Esophagus muscularis mucosa (tissue), 4 donors: ENCODE results near the gene EEPD1. TPM values are rescaled to one million over a fixed set of nuclear protein-coding genes. Genes with fewer than 3 reads are reported as not detected.

Experiments
- DNase-seq: peaks from one replicate; pipeline ENCODE4 v3.0.0-alpha.2; 2017; ENCODE audit errors: extremely low spot score
- H3K27ac ChIP-seq, 4 donors: fragments of 200-600 bp; sonication (generic); replicated peaks in 1 of 4; 1 replicate in 3 of 4; 2 replicates in 1 of 4; pipeline ENCODE4 v1.5.1; 2016 to 2019; ENCODE audit warnings: mild to moderate bottlenecking in 1 of 4
- H3K27me3 ChIP-seq, 4 donors: fragments of 200-600 bp; sonication (generic); one replicate each; pipeline versions ENCODE4 v1.5.1 to v1.6.0; 2016 to 2019
- H3K36me3 ChIP-seq, 4 donors: fragments of 200-600 bp; sonication (generic); one replicate each; pipeline ENCODE4 v1.5.1; 2016 to 2019
- H3K4me1 ChIP-seq, 4 donors: fragments of 200-600 bp; sonication (generic); one replicate each; pipeline ENCODE4 v1.5.1; 2016 to 2019
- H3K4me3 ChIP-seq, 4 donors: fragments of 200-600 bp; sonication (generic); 1 replicate in 2 of 4; 2 replicates in 2 of 4; pipeline ENCODE4 v1.5.1; 2016 to 2019; ENCODE audit warnings: mild to moderate bottlenecking in 4 of 4, moderate library complexity in 1 of 4
- H3K9me3 ChIP-seq, 4 donors: fragments of 200-600 bp; sonication (generic); 1 replicate in 3 of 4; 2 replicates in 1 of 4; pipeline ENCODE4 v1.5.1; 2016 to 2019
- CTCF ChIP-seq, 3 experiments: fragments of 200-600 bp in 2 of 3; fragments of 450-650 bp in 1 of 3; sonication (generic) in 2 of 3; IDR thresholded peaks; one replicate each; pipeline ENCODE4 v1.5.1; 2017 to 2019; ENCODE audit warnings: antibody characterized with exemption in 3 of 3, mild to moderate bottlenecking in 2 of 3, moderate library complexity in 1 of 3
- EP300 ChIP-seq: sonication (generic); formaldehyde crosslinking; IDR thresholded peaks from one replicate; pipeline ENCODE4 v1.6.1; 2017; ENCODE audit warnings: antibody characterized with exemption
- POLR2A ChIP-seq: fragments of 450-650 bp; IDR thresholded peaks from one replicate; pipeline ENCODE4 v1.6.1; 2017; ENCODE audit warnings: antibody characterized with exemption, moderate library complexity, mild to moderate bottlenecking, low read depth
- POLR2AphosphoS5 ChIP-seq, 2 donors: sonication (generic); formaldehyde crosslinking; IDR thresholded peaks; one replicate each; pipeline ENCODE4 v1.6.1; 2017; ENCODE audit warnings: antibody characterized with exemption in 2 of 2
- WGBS: methylation state at CpG from one replicate; pipeline ENCODE4 v1.1.5; 2018; 5-methylcytosine and 5-hydroxymethylcytosine counted together
- intact Hi-C: fragments of 100-400 bp; cut with DNase I; formaldehyde crosslinking; loops from one replicate; pipeline ENCODE4 v1.15.1; 2023
- total RNA-seq, 4 donors: library from RNA; depleted of rRNA; stranded (reverse); fragments of >200 nt; gene quantifications; one replicate each; pipeline versions ENCODE4 v1.1.0 to v1.2.1, GENCODE V29; 2016

EEPD1 gene
- total RNA-seq, 4 donors from 2014 or later, result 18.7 to 27.9 (median 26.6) TPM

GRCh38 chr7:36165802-36166201 is 12.7 kb downstream of the EEPD1 start:
- WGBS, result 87% methylated on average over 4 of the region's 4 CpGs
- TF ChIP-seq POLR2A, result no peak
- TF ChIP-seq EP300, result no peak
- no peak for TF ChIP-seq CTCF (IDR thresholded peaks at IDR 0.05)
- TF ChIP-seq POLR2AphosphoS5 (IDR thresholded peaks at IDR 0.05), result no peak
- Histone ChIP-seq H3K27me3 (no peaks in the 10 kb centered on the region), H3K27ac (no peak overlapping the region), H3K36me3 (no peaks in the 10 kb centered on the region), H3K4me3 (no peak overlapping the region), H3K9me3 (no peaks in the 10 kb centered on the region), H3K4me1 (peaks cover 4 to 49% (median 41%) of the 10 kb centered on the region in 4 donors)
- intact Hi-C loops, result no loop called here
- DNase-seq, result no peak

GRCh38 chr7:36167403-36168050 is 14.5 kb downstream of the EEPD1 start:
- H3K27me3 ChIP-seq, result no peaks in the 10 kb centered on the region
- no peak overlapping the region for H3K27ac ChIP-seq
- intact Hi-C loops, result no loop called here
- TF ChIP-seq POLR2A (no peak), CTCF (IDR thresholded peaks at IDR 0.05) (no peak), POLR2AphosphoS5 (IDR thresholded peaks at IDR 0.05) (no peak), EP300 (no peak)
- H3K4me3 ChIP-seq, result no peak overlapping the region
- H3K9me3 ChIP-seq, result no peaks in the 10 kb centered on the region
- no peak for DNase-seq
- no peaks in the 10 kb centered on the region for H3K36me3 ChIP-seq
- WGBS, result 87% methylated on average over 12 of the region's 12 CpGs
- peaks cover 4 to 32% (median 25%) of the 10 kb centered on the region in 4 donors for H3K4me1 ChIP-seq

- no peak for TF ChIP-seq POLR2AphosphoS5 (IDR thresholded peaks at IDR 0.05)
- no peak for TF ChIP-seq CTCF (IDR thresholded peaks at IDR 0.05)
- TF ChIP-seq EP300, result no peak
- TF ChIP-seq POLR2A, result no peak
- Histone ChIP-seq H3K36me3 (no peaks in the 10 kb centered on the region), H3K27ac (no peak overlapping the region), H3K4me1 (peaks cover 6 to 34% (median 24%) of the 10 kb centered on the region in 4 donors), H3K9me3 (no peaks in the 10 kb centered on the region), H3K4me3 (no peak overlapping the region), H3K27me3 (no peaks in the 10 kb centered on the region)
- intact Hi-C loops, result no loop called here
- 42% methylated on average over 2 of the region's 2 CpGs for WGBS
- DNase-seq, result no peak
Measured at GRCh38 chr7:36171503-36171902, 18.4 kb downstream of the EEPD1 start.

- H3K27me3 ChIP-seq, result no peaks in the 10 kb centered on the region
- no peak overlapping the region for H3K4me3 ChIP-seq
- DNase-seq, result no peak
- H3K36me3 ChIP-seq, result no peaks in the 10 kb centered on the region
- TF ChIP-seq POLR2A (no peak), EP300 (no peak), POLR2AphosphoS5 (IDR thresholded peaks at IDR 0.05) (no peak), CTCF (IDR thresholded peaks at IDR 0.05) (no peak)
- H3K9me3 ChIP-seq, result no peaks in the 10 kb centered on the region
- H3K4me1 ChIP-seq, result peaks cover 6 to 46% (median 45%) of the 10 kb centered on the region in 4 donors
- H3K27ac ChIP-seq, result peak overlapping the region; percentile 56 to 64 (median 60)
- 78% methylated on average over 5 of the region's 8 CpGs for WGBS
- intact Hi-C loops, result no loop called here
Measured at GRCh38 chr7:36175886-36176285, 22.8 kb downstream of the EEPD1 start.

- 53% methylated on average over 4 of the region's 4 CpGs for WGBS
Measured at GRCh38 chr7:36176697-36177096, 23.6 kb downstream of the EEPD1 start.

More at GRCh38 chr7:36176697-36177096, 23.6 kb downstream of the EEPD1 start:
- TF ChIP-seq CTCF (IDR thresholded peaks at IDR 0.05) (no peak), EP300 (no peak), POLR2A (no peak), POLR2AphosphoS5 (IDR thresholded peaks at IDR 0.05) (no peak)
- Histone ChIP-seq H3K27ac (peak overlapping the region in 2 of 4 donors; percentile 58 to 64), H3K4me3 (no peak overlapping the region), H3K9me3 (no peaks in the 10 kb centered on the region), H3K36me3 (no peaks in the 10 kb centered on the region), H3K4me1 (peaks cover 6 to 54% (median 53%) of the 10 kb centered on the region in 4 donors), H3K27me3 (no peaks in the 10 kb centered on the region)
- no peak for DNase-seq
- intact Hi-C loops, result no loop called here
